NCI-H524 (cell line): Measurements from ENCODE around the gene ZNF74.
"Not testable (repeated sequence)": the region's sequence is repeated elsewhere in the genome, so short reads cannot be mapped to it uniquely, and the experiment has no call there.

Experiments
- DNase-seq, 2 experiments: peaks; one replicate each; lab custom pipeline; 2025; lab: John Stamatoyannopoulos, UW

ZNF74 gene

GRCh38 chr22:20400606-20401375 is 6.8 kb downstream of the ZNF74 start:
- no peak for DNase-seq

DNA sequence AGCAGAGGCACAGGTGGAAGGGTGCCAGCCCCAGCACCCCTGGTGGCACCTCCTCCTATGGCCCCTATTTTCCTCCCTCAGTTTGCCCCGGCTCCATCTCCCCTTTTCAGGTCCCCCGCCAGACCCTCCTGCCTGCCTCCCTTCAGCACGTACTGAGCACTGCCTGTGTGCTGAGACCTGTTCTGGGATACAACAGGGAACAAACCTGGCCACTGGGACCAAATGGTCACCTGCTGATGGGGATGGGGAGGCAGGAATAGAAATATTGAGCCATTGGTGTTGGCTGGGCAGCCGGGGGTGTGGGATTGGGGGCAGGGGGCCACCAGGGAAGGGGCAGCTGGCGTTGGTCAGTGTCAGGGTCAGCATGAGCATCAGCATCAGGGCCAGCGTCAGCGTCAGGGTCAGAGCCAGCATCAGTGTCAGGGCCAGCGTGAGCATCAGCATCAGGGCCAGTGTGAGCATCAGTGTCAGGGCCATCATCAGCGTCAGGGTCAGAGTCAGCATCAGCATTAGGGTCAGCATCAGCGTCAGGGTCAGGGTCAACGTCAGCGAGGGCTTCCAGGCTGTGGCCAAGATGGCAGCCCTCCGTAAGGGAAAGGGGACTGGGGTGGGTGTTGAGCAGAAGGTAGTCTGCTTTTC is 7.5 kb downstream of the ZNF74 start:
- DNase-seq: no peak

GRCh38 chr22:20402960-20403778 is 9.2 kb downstream of the ZNF74 start:
- DNase-seq: no peak

- DNase-seq: no peak
Observed at GRCh38 chr22:20403779-20404140, 9.8 kb downstream of the ZNF74 start.

DNA sequence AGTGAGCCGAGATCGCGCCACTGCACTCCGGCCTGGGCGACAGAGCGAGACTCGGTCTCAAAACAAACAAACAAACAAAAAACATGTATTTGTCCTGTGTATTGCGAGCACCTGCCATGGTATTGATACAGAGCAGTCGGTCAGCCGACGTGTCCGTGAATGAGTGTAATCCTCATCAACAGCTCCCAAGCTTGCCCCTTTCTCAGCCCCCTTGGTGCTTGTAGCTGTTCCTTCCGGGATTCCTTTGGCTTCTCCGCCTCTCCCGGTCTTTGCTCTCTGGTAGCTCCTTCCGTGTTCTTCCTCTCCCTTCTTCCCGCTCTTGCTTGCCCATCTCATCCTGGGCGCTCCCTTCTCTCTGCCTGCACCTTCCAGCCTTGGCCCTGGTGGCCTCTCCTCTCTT is 10.9 kb downstream of the ZNF74 start:
- DNase-seq: no peak

DNA sequence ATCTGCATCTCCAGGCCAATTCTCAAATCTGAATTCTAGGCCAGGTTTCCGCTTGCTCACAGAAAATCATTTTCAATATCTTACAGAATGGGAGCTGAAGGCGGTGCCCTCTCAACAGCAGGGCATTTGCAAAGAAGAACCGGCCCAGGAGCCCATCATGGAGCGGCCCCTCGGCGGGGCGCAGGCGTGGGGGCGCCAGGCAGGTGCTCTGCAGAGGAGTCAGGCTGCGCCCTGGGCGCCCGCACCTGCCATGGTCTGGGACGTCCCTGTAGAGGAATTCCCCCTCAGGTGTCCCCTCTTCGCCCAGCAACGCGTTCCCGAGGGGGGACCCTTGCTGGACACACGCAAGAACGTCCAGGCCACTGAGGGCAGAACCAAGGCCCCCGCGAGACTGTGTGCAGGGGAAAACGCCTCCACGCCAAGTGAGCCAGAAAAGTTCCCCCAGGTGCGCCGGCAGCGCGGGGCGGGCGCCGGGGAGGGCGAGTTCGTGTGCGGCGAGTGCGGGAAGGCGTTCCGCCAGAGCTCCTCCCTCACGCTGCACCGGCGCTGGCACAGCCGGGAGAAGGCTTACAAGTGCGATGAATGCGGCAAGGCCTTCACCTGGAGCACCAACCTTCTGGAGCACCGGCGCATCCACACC is 11.5 kb downstream of the ZNF74 start:
- DNase-seq: no peak

DNA sequence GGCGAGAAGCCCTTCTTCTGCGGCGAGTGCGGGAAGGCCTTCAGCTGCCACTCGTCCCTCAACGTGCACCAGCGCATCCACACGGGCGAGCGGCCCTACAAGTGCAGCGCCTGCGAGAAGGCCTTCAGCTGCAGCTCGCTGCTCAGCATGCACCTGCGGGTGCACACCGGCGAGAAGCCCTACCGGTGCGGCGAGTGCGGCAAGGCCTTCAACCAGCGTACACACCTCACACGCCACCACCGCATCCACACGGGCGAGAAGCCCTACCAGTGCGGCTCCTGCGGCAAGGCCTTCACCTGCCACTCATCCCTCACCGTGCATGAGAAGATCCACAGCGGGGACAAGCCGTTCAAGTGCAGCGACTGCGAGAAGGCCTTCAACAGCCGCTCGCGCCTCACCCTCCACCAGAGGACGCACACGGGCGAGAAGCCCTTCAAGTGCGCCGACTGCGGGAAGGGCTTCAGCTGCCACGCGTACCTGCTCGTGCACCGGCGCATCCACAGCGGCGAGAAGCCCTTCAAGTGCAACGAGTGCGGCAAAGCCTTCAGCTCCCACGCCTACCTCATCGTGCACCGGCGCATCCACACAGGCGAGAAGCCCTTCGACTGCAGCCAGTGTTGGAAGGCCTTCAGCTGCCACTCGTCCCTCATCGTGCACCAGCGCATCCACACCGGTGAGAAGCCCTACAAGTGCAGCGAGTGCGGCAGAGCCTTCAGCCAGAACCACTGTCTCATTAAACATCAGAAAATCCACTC is 12.2 kb downstream of the ZNF74 start:
- DNase-seq: no peak

GRCh38 chr22:20406686-20407408 is 12.9 kb downstream of the ZNF74 start:
- DNase-seq: no peak

GRCh38 chr22:20407829-20408228 is 13.9 kb downstream of the ZNF74 start:
- DNase-seq: no peak

- DNase-seq: no peak
Observed at GRCh38 chr22:20408891-20409290, 14.9 kb downstream of the ZNF74 start.

DNA sequence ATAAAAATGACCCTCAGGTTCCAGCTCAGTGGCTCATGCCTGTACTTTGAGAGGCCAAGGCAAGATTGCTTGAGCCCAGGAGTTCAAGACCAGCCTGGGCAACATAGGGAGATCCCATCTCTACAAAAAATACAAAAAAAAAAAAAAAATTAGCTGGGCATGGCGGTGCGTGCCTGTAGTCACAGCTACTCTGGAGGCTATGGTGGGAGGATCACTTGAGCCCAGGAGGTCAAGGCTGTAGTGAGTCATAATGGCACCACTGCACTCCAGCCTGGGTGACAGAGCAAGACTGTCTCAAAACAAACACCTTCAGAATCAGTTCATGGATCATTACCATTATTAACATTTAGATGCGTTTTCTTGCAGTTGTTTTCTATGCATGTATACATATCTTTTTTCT is 15.4 kb downstream of the ZNF74 start:
- DNase-seq: not testable (repeated sequence)

DNA sequence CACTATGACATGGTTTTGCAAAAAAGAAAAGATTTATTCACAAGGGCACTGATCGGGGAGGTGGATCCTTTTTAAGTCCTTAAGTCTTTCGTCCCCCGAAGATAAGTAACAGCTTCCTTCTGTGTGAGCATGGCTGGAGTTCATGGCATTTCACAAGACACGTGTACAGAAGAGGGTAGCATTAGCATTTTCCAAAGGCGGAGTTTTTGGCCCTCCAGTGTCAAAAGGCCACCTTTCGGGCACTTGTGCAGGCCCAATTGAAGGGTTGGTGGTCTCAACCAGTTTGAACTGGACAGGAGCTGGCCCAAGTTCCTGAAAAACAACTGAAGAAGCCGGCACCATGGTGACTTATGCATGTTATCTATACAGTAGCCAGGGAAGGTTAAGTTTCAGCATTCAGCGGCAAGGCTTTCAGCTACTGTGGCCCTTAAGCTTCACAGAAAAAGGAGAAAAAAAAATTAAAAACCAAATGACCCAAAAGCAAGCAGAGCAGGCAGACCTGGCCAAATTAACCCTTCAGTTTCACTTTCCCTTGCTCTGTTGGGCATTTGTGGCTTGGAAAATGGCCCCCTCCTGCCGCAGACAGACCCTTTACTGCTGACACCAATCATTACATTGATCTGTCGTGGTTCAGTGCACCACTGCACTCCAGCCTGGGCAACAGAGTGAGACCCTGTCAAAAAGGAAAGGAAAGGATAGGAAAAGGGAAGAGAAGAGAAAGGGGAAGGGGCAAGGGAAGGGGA is 18.7 kb downstream of the ZNF74 start:
- no peak for DNase-seq

DNA sequence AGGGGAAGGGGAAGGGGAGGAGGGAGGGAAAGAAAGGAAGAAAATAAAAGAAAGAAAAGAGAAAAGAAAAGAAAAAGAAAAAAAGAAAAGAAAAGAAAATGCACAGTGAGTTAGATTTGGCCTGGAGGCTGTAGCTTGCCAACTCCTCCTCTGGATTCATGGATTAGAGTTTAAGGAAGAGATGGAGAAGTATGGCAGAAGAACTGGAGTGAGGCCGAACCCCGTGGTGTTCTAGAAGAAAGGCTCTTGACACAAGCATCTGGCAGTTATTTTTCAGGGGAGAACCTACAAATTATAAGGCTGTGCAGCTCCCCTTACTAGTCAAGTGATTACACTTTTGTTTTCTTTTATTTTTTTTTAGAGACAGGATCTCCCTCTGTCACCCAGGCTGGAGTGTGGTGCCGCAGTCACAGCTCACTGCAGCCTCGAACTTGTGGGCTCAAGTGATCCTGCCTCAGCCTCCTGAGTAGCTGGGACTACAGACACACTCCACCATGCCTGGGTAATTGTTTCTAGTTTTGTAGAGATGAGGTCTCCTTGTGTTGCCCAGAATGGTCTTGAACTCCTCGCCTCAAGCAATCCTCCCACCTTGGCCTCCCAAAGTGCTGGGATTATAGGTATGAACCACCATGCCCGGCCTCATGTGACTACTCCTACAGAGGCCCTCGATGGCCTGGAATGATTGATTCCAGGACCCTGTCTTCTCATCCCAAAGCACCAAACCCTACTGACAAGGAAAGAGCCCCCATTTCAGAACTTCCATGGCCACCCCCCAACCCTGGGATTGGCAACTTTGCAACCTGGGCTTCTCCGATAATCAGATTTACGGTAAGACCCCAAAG is 19.5 kb downstream of the ZNF74 start:
- no peak for DNase-seq

- DNase-seq: no peak
Observed at GRCh38 chr22:20414059-20414440, 20.1 kb downstream of the ZNF74 start.

- no peak for DNase-seq
Observed at GRCh38 chr22:20414450-20414849, 20.5 kb downstream of the ZNF74 start.

DNA sequence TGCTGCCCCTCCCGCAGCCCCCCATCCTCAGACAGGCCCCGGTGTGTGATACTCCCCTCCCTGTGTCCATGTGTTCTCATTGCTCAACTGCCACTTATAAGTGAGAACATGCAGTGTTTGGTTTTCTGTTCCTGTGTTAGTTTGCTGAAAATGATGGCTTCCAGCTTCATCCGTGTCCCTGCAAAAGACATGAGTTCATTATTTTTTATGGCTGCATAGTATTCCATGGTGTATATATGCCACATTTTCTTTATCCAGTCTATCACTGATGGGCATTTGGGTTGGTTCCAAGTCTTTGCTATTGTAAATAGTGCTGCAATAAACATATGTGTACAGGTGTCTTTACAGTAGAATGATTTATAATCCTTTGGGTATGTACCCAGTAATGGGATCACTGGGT is 21.3 kb downstream of the ZNF74 start:
- DNase-seq: not testable (repeated sequence)

- not testable (repeated sequence) for DNase-seq
Observed at GRCh38 chr22:20415699-20416098, 21.7 kb downstream of the ZNF74 start.

DNA sequence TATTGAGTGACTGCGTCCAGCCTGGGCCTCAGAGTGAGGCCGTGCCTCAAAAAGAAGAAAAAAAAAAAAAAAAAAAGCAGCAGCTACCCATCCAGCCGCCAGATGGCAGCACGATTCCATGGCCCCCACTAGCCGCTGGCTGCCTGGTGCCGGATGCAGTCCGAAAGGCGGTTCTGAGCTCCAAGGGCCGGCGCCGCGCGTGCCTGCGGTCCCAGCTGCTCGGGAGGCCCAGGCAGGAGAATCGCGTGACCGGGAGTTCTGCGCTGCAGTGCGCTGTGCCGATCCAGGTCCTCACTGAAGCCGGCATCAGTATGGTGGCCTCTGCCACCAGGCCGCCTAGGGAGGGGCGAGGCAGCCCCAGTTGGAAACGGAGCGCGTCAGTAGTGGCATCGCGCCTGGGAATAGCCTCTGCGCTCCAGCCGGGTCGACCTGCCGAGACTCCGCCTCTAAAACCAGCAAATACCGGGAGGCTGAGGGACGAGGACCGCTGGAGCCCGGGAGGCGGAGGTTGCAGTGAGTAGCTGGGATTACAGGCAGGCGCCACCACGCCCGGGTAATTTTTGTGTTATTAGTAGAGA is 24.3 kb downstream of the ZNF74 start:
- DNase-seq: peak; percentile 68 to 75

GRCh38 chr22:20419664-20419951 is 25.7 kb downstream of the ZNF74 start:
- no peak for DNase-seq
